Measurements from ENCODE around the gene BPIFB1.

- TF ChIP-seq, protein P1, sequence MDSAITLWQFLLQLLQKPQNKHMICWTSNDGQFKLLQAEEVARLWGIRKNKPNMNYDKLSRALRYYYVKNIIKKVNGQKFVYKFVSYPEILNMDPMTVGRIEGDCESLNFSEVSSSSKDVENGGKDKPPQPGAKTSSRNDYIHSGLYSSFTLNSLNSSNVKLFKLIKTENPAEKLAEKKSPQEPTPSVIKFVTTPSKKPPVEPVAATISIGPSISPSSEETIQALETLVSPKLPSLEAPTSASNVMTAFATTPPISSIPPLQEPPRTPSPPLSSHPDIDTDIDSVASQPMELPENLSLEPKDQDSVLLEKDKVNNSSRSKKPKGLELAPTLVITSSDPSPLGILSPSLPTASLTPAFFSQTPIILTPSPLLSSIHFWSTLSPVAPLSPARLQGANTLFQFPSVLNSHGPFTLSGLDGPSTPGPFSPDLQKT (CRISPR knock-in tag; IDR thresholded peaks at IDR 0.05; ENCODE audit: borderline replicate concordance): no peak
- TF ChIP-seq, protein P2, sequence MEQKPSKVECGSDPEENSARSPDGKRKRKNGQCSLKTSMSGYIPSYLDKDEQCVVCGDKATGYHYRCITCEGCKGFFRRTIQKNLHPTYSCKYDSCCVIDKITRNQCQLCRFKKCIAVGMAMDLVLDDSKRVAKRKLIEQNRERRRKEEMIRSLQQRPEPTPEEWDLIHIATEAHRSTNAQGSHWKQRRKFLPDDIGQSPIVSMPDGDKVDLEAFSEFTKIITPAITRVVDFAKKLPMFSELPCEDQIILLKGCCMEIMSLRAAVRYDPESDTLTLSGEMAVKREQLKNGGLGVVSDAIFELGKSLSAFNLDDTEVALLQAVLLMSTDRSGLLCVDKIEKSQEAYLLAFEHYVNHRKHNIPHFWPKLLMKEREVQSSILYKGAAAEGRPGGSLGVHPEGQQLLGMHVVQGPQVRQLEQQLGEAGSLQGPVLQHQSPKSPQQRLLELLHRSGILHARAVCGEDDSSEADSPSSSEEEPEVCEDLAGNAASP (CRISPR knock-in tag; IDR thresholded peaks at IDR 0.05; ENCODE audit: borderline replicate concordance): no peak
- TF ChIP-seq RELA (CRISPR knock-in tag; IDR thresholded peaks at IDR 0.05) (no peak), SIN3B (IDR thresholded peaks at IDR 0.05; ENCODE audit: low read length) (no peak), KMT2A (CRISPR knock-in tag; IDR thresholded peaks at IDR 0.05) (no peak), CEBPB (IDR thresholded peaks at IDR 0.05; ENCODE audit: borderline replicate concordance, low read depth, low read length) (no peak), PRDM15 (CRISPR knock-in tag; IDR thresholded peaks at IDR 0.05) (no peak), U2AF2 (IDR thresholded peaks at IDR 0.05; ENCODE audit: low read depth, low read length) (no peak), ZBTB20 (CRISPR knock-in tag; IDR thresholded peaks at IDR 0.05; ENCODE audit: borderline replicate concordance, low read depth) (no peak), RAD21 (CRISPR knock-in tag; IDR thresholded peaks at IDR 0.05) (no peak), ELF1 (CRISPR knock-in tag; IDR thresholded peaks at IDR 0.05) (no peak)
- TF ChIP-seq, protein P3, sequence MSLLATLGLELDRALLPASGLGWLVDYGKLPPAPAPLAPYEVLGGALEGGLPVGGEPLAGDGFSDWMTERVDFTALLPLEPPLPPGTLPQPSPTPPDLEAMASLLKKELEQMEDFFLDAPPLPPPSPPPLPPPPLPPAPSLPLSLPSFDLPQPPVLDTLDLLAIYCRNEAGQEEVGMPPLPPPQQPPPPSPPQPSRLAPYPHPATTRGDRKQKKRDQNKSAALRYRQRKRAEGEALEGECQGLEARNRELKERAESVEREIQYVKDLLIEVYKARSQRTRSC (CRISPR knock-in tag; IDR thresholded peaks at IDR 0.05; ENCODE audit: low read depth): no peak
Observed at GRCh38 chr20:33303595-33303994, 20.6 kb downstream of the BPIFB1 start.

Data from HepG2 (cell line).